ENCODE results near the gene TEX10. TPM values are rescaled to one million over a fixed set of nuclear protein-coding genes. Genes with fewer than 3 reads are reported as not detected.

TEX10 gene
- total and polyA plus RNA-seq, 2 of the 13 experiments (the other 11 are each of a cell fraction or from before 2014, with no cell fraction given) = 18.1 to 38.7 TPM

Other genes with a start within 250 kb of the TEX10 start
- gene MSANTD3, start 74.2 kb upstream of the TEX10 start, total RNA-seq (2016; rRNA removed; fragmentation: Illumina TruSeq; extraction: Trizol) = 19.2 and 19.8 TPM in 2 replicates
- gene MSANTD3, start 74.2 kb upstream of the TEX10 start, polyA plus RNA-seq (2011; rRNA removed) = 10.1 and 11.3 TPM in 2 replicates
- 1.3 and 1.9 TPM in 2 replicates for gene TMEFF1, start 120.2 kb upstream of the TEX10 start, total RNA-seq (2016; rRNA removed; fragmentation: Illumina TruSeq; extraction: Trizol)
- gene TMEFF1, start 120.2 kb upstream of the TEX10 start, polyA plus RNA-seq (2011; rRNA removed) = 0.87 and 1.1 TPM in 2 replicates
- 0.53 and 1.00 TPM in 2 replicates for gene CAVIN4, start 225.1 kb upstream of the TEX10 start, total RNA-seq (2016; rRNA removed; fragmentation: Illumina TruSeq; extraction: Trizol)
- gene CAVIN4, start 225.1 kb upstream of the TEX10 start, polyA plus RNA-seq (2011; rRNA removed) = 0.54 and 0.59 TPM in 2 replicates